ENCODE data around the gene ABHD2. TPM values are rescaled to one million over a fixed set of nuclear protein-coding genes. Genes with fewer than 3 reads are reported as not detected.

ABHD2 gene
- total and polyA plus RNA-seq, 2 experiments from 2014 or later = 5.2 to 15.2 TPM

DNA sequence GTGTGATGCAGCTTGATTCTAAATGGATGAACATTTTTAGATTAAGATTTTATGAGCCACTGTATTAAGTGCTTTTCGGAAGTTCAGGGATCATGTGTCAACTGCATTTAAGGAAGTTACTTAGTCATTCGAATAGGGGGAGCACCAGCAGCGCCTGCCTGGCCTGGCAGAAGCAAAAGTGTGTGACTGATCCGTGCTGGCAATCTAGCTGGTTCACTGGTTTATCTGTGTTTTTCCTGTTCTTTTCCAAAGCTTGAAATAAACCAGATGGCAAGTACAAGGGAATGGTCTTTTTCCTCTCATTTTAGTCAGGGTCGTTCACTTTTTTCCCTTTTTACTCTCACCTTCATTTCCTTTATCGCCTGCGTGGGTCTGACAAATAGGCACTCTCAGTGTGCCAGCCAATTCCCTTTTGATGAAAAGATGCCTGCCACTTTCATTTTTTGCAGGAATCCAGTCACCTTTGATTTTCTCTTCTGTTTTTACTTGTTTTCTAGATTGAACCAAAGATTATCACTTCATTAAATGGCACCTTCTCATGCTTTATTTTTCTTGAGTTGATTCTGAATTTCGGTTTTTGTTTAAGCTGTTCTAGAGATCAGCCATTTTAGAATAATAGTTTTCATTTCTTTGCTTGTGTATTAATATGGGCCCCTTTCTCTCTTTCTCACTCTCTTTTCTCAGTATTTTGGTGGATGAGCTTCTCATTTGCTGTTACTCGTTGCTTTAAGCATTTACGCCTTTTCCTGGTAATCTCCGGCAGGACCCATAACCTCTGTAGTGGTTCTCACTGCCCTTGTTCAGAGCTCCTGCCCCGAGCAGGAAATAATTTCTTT lies 2.8 kb downstream of the ABHD2 start:
- Histone ChIP-seq H3F3A (replicated peaks; ENCODE audit: low read depth) (no peaks in the 10 kb centered on the region; the same call in 1 of the 2 replicates), H3K79me2 (replicated peaks; ENCODE audit: insufficient read depth) (peaks cover 4% of the 10 kb centered on the region), H3K4me3 (0 out of 2 replicates have a peak overlapping the region, but pooled peaks have one; percentile 24), H3K9me2 (ENCODE audit: insufficient read depth) (no peaks in the 10 kb centered on the region), H3K27ac (ENCODE audit: low read depth) (no peak overlapping the region; the same call in 1 of the 2 replicates), H3K4me2 (peak overlapping the region; percentile 25; the same call in 1 of the 2 replicates), H2AFZ (peak overlapping the region; percentile 18; the same call in 1 of the 2 replicates), H3K27me3 (ENCODE audit: insufficient read depth) (no peaks in the 10 kb centered on the region), H3K36me3 (ENCODE audit: insufficient read depth) (no peaks in the 10 kb centered on the region), H3K4me1 (ENCODE audit: insufficient read depth) (peaks cover 24% of the 10 kb centered on the region), H4K20me1 (replicated peaks; ENCODE audit: insufficient read depth) (no peaks in the 10 kb centered on the region; the same call in 1 of the 2 replicates)
- H3K36me3 Mint-ChIP-seq (ENCODE audit: low read depth) = no peaks in the 10 kb centered on the region
- H3K4me3 Mint-ChIP-seq = peak overlapping the region; percentile 31; the same call in 1 of the 3 replicates
- peaks cover 51% of the 10 kb centered on the region for H3K4me1 Mint-ChIP-seq
- peaks cover 3% of the 10 kb centered on the region for H3K27me3 Mint-ChIP-seq (ENCODE audit: insufficient read depth, low read depth, poor library complexity)
- DNase-seq (ENCODE audit: low spot score) (no peak), ATAC-seq (no peak)
- no peaks in the 10 kb centered on the region for H3K9me3 Mint-ChIP-seq
- peak overlapping the region; percentile 58 for H3K27ac Mint-ChIP-seq
- TF ChIP-seq POLR2AphosphoS5 (IDR thresholded peaks at IDR 0.05; ENCODE audit: low read depth) (no peak), ZNF114 (CRISPR knock-in tag; IDR thresholded peaks at IDR 0.05) (no peak), EZH2 (IDR thresholded peaks at IDR 0.05; ENCODE audit: low read depth, unreplicated experiment) (no peak)
- TF ChIP-seq, protein P1, sequence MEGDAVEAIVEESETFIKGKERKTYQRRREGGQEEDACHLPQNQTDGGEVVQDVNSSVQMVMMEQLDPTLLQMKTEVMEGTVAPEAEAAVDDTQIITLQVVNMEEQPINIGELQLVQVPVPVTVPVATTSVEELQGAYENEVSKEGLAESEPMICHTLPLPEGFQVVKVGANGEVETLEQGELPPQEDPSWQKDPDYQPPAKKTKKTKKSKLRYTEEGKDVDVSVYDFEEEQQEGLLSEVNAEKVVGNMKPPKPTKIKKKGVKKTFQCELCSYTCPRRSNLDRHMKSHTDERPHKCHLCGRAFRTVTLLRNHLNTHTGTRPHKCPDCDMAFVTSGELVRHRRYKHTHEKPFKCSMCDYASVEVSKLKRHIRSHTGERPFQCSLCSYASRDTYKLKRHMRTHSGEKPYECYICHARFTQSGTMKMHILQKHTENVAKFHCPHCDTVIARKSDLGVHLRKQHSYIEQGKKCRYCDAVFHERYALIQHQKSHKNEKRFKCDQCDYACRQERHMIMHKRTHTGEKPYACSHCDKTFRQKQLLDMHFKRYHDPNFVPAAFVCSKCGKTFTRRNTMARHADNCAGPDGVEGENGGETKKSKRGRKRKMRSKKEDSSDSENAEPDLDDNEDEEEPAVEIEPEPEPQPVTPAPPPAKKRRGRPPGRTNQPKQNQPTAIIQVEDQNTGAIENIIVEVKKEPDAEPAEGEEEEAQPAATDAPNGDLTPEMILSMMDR (conservative IDR thresholded peaks at IDR 0.05; ENCODE audit: low read depth in 2 of 2) = 0 out of 4 replicates have a peak, but pooled peaks of 1 of the 2 experiments have one; percentile 1

DNA sequence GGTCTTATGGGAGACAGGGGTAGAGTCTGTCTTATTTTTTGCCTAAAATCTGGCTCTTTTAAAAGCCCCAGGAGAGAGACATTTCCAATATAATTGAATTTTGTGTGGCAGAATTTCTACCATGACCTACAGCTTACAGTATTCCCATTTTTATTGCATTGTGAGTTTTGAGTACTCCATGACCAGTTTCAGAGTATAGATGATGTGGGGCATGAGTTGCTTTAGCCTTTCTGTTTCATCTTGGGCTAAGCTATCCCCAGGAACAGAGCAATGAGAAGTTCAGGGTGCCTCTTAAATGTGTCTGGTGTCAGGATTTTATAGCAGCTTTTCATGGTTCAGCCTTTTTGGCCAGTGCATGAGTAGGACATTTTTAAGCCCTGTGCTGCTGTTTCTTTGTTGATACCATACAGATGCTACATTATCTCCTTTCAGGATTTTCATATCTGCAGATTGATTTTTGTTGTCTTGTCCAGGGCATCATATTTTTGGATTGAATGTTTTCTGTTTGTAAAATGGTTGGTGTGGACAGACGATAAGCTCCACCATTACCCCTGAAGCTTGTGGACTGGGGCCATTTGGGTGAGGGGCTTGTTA lies 3.5 kb downstream of the ABHD2 start:
- Histone ChIP-seq H2AFZ (no peak overlapping the region), H3K9me2 (ENCODE audit: insufficient read depth) (no peaks in the 10 kb centered on the region), H3K4me1 (ENCODE audit: insufficient read depth) (peaks cover 22% of the 10 kb centered on the region), H3K27ac (ENCODE audit: low read depth) (no peak overlapping the region), H3F3A (replicated peaks; ENCODE audit: low read depth) (no peaks in the 10 kb centered on the region; the same call in 1 of the 2 replicates), H3K27me3 (ENCODE audit: insufficient read depth) (no peaks in the 10 kb centered on the region), H3K79me2 (replicated peaks; ENCODE audit: insufficient read depth) (peaks cover 4% of the 10 kb centered on the region), H3K36me3 (ENCODE audit: insufficient read depth) (no peaks in the 10 kb centered on the region), H3K4me3 (no peak overlapping the region), H3K4me2 (no peak overlapping the region), H4K20me1 (replicated peaks; ENCODE audit: insufficient read depth) (no peaks in the 10 kb centered on the region; the same call in 1 of the 2 replicates)
- Mint-ChIP-seq H3K27ac (peak overlapping the region; percentile 58), H3K4me1 (peaks cover 51% of the 10 kb centered on the region), H3K27me3 (ENCODE audit: insufficient read depth, low read depth, poor library complexity) (peaks cover 3% of the 10 kb centered on the region), H3K36me3 (ENCODE audit: low read depth) (no peaks in the 10 kb centered on the region), H3K9me3 (no peaks in the 10 kb centered on the region), H3K4me3 (no peak overlapping the region; the same call in 2 of the 3 replicates)
- no peak for ATAC-seq
- DNase-seq (ENCODE audit: low spot score) = no peak
- TF ChIP-seq, protein P1 (conservative IDR thresholded peaks at IDR 0.05; ENCODE audit: low read depth in 2 of 2) = no peak
- TF ChIP-seq EZH2phosphoT487 (IDR thresholded peaks at IDR 0.05; ENCODE audit: unreplicated experiment) = no peak
- TF ChIP-seq, protein P2, sequence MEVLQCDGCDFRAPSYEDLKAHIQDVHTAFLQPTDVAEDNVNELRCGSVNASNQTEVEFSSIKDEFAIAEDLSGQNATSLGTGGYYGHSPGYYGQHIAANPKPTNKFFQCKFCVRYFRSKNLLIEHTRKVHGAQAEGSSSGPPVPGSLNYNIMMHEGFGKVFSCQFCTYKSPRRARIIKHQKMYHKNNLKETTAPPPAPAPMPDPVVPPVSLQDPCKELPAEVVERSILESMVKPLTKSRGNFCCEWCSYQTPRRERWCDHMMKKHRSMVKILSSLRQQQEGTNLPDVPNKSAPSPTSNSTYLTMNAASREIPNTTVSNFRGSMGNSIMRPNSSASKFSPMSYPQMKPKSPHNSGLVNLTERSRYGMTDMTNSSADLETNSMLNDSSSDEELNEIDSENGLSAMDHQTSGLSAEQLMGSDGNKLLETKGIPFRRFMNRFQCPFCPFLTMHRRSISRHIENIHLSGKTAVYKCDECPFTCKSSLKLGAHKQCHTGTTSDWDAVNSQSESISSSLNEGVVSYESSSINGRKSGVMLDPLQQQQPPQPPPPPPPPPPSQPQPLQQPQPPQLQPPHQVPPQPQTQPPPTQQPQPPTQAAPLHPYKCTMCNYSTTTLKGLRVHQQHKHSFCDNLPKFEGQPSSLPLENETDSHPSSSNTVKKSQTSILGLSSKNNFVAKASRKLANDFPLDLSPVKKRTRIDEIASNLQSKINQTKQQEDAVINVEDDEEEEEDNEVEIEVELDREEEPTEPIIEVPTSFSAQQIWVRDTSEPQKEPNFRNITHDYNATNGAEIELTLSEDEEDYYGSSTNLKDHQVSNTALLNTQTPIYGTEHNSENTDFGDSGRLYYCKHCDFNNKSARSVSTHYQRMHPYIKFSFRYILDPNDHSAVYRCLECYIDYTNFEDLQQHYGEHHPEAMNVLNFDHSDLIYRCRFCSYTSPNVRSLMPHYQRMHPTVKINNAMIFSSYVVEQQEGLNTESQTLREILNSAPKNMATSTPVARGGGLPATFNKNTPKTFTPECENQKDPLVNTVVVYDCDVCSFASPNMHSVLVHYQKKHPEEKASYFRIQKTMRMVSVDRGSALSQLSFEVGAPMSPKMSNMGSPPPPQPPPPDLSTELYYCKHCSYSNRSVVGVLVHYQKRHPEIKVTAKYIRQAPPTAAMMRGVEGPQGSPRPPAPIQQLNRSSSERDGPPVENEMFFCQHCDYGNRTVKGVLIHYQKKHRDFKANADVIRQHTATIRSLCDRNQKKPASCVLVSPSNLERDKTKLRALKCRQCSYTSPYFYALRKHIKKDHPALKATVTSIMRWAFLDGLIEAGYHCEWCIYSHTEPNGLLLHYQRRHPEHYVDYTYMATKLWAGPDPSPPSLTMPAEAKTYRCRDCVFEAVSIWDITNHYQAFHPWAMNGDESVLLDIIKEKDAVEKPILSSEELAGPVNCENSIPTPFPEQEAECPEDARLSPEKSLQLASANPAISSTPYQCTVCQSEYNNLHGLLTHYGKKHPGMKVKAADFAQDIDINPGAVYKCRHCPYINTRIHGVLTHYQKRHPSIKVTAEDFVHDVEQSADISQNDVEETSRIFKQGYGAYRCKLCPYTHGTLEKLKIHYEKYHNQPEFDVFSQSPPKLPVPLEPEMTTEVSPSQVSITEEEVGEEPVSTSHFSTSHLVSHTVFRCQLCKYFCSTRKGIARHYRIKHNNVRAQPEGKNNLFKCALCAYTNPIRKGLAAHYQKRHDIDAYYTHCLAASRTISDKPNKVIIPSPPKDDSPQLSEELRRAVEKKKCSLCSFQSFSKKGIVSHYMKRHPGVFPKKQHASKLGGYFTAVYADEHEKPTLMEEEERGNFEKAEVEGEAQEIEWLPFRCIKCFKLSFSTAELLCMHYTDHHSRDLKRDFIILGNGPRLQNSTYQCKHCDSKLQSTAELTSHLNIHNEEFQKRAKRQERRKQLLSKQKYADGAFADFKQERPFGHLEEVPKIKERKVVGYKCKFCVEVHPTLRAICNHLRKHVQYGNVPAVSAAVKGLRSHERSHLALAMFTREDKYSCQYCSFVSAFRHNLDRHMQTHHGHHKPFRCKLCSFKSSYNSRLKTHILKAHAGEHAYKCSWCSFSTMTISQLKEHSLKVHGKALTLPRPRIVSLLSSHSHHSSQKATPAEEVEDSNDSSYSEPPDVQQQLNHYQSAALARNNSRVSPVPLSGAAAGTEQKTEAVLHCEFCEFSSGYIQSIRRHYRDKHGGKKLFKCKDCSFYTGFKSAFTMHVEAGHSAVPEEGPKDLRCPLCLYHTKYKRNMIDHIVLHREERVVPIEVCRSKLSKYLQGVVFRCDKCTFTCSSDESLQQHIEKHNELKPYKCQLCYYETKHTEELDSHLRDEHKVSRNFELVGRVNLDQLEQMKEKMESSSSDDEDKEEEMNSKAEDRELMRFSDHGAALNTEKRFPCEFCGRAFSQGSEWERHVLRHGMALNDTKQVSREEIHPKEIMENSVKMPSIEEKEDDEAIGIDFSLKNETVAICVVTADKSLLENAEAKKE (CRISPR knock-in tag; IDR thresholded peaks at IDR 0.05) = no peak
- TF ChIP-seq ZNF114 (CRISPR knock-in tag; IDR thresholded peaks at IDR 0.05) = no peak
- TF ChIP-seq POLR2AphosphoS5 (IDR thresholded peaks at IDR 0.05; ENCODE audit: low read depth) = no peak
- no peak for TF ChIP-seq CREB1 (CRISPR knock-in tag; IDR thresholded peaks at IDR 0.05; ENCODE audit: low read depth)

Data from GM23338 (cell line).